Measurements from ENCODE around the gene NUBP2.

DNA sequence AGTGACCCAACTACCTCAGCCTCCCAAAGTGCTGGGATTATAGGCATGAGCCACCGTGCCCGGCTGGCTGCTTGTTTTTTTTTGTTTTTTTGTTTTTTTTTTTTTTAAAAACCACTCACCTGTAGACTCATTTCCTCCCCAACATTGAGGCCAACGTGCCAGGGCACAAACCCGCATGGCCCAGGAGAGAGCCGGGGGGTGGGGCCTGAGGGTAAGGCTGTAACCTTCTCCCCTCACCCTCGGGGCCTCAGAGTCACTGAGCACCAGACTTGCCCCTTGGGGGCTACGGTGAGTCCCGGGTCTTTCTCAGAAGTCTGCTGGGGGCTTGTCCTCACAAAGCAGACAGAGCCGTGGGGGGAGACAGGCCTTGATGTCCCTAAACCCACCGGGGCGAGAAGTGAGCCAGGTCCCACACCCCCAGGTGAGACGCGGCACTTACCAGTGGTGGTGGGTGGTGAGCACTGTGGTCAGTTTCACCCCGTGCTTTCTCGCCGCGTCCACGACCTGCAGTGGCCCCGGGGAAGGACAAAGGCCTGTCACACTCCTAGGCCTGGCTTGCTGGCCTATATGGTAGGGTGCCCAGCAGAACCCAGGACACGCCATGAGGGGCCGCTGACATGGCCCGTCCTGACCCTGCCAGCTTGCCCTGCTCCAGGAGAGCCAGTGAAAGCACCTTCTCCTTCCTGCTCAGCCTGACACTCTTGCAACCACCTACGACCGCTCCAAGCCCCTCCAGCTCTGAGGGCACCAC lies 39.3 kb downstream of the NUBP2 start:
- TF ChIP-seq, protein P1, sequence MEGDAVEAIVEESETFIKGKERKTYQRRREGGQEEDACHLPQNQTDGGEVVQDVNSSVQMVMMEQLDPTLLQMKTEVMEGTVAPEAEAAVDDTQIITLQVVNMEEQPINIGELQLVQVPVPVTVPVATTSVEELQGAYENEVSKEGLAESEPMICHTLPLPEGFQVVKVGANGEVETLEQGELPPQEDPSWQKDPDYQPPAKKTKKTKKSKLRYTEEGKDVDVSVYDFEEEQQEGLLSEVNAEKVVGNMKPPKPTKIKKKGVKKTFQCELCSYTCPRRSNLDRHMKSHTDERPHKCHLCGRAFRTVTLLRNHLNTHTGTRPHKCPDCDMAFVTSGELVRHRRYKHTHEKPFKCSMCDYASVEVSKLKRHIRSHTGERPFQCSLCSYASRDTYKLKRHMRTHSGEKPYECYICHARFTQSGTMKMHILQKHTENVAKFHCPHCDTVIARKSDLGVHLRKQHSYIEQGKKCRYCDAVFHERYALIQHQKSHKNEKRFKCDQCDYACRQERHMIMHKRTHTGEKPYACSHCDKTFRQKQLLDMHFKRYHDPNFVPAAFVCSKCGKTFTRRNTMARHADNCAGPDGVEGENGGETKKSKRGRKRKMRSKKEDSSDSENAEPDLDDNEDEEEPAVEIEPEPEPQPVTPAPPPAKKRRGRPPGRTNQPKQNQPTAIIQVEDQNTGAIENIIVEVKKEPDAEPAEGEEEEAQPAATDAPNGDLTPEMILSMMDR (IDR thresholded peaks at IDR 0.05) = no peak
- TF ChIP-seq POLR2A (IDR thresholded peaks at IDR 0.05) = no peak

Measured in gastroesophageal sphincter (tissue), 3 donors.